ENCODE measurements around the gene ZNF536.
"Not testable (repeated sequence)": the region's sequence is repeated elsewhere in the genome, so short reads cannot be mapped to it uniquely, and the experiment has no call there.

The ZNF536 gene

DNA sequence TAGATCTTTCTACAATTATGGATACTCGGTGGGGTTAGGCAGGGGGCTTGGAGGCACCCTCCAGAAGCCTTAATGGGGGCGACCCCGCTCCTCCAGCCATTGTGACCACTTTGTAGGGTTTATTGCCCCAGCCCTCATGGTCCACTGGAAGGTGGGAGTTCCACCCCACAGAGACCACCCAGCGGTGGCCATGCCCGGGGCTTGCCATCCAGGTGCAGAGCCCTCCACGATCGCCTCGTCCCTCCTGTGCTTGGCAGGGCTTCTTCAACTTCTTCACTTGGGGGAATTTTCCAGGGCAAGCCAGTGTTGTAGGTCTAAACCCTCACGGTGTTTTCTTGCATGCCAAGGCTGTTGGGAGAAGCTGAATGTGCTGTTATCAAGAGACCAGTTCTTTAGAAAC, 16.1 kb downstream of the ZNF536 start:
- no peak for DNase-seq (ENCODE audit: low read depth in 2 of 2)

- DNase-seq (ENCODE audit: low read depth in 2 of 2): no peak
Observed at GRCh38 chr19:30388819-30389218, 16.6 kb downstream of the ZNF536 start.

GRCh38 chr19:30390356-30390988, 18.3 kb downstream of the ZNF536 start:
- no peak for DNase-seq (ENCODE audit: low read depth in 2 of 2)

GRCh38 chr19:30391052-30391451, 18.9 kb downstream of the ZNF536 start:
- no peak for DNase-seq (ENCODE audit: low read depth in 2 of 2)

GRCh38 chr19:30391554-30392551, 19.7 kb downstream of the ZNF536 start:
- no peak for DNase-seq (ENCODE audit: low read depth in 2 of 2)

- DNase-seq (ENCODE audit: low read depth in 2 of 2): no peak
Observed at GRCh38 chr19:30393046-30393445, 20.9 kb downstream of the ZNF536 start.

DNA sequence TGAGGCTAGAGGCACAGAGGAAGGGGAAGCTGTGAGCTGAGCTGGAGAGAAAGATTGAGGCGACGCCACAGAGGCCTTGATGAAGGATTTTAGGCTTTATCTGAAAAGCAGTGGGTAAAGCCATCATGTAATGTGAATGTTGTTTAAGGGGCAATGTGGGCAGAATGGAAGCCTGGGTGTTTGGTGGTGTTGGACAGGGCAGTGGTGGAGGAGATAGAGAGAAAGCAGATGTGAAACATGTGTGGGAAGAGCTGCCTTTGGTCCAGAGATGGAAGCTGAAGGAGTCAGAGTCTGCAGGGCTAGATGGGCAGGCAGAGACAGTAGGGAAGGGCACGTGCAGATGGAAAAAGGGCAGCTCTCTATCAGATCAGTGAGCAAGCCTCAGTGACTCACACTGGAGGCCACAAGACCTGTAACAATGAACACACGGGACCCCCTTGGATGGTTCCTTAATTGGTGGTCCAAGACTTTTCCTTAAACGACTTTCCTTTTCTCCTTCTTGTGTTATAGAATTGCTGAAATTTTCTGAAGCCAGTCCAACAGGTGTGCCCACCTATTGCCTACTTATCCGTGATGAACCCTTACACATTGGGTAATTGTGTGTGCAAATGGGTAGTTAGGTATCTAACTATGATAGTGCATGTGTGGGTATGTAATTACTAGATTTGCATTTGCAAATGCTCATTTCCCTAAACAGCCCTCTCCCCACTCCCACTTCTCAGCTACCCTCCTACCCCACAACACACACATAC, 21.7 kb downstream of the ZNF536 start:
- DNase-seq (ENCODE audit: low read depth in 2 of 2): no peak

DNA sequence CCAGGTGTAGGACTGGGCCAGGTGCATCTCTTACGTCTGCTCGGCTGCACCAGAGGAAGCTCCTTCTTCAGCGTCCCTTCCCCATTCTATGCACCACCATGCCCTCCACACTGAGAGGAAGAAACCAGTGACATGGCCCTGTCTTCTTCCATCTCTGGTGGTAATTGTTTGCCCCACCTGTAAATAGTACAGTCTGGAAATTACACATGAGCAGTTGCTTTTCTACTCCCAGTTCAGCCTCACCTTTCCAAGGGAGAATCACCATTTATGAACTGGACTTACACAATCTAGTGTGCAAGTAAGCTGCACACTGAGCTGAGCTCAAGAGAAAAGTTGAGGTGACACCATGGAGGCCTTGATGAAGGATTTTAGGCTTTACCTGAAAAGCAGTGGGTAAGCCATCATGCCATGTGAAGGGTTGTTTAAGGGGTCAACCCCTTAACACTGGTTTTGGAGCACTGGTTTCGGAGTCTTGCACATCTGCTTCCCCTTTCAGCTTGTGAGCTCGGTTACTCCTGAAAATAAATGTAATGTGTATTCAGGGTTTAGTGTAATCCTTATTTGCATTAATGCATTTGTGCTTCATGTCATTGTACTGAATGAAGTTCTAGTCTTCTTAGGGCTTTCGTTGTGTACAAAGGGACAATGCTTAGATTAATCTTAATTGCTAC, 22.4 kb downstream of the ZNF536 start:
- DNase-seq (ENCODE audit: low read depth in 2 of 2): no peak

- DNase-seq (ENCODE audit: low read depth in 2 of 2): no peak
Observed at GRCh38 chr19:30395283-30395682, 23.1 kb downstream of the ZNF536 start.

DNA sequence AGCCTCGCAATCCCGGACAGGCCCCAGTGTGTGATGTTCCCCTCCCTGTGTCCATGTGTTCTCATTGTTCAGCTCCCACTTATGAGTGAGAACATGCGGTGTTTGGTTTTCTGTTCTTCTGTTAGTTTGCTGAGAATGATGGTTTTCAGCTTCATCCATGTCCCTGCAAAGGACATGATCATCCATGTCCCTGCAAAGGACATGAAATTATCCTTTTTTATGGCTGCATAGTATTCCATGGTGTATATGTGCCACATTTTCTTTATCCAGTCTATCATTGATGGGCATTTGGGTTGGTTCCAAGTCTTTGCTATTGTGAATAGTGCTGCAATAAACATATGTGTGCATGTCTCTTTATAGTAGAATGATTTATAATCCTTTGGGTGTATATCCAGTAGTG, 26.4 kb downstream of the ZNF536 start:
- not testable (repeated sequence) for DNase-seq (ENCODE audit: low read depth in 2 of 2)

GRCh38 chr19:30401956-30402355, 29.8 kb downstream of the ZNF536 start:
- no peak for DNase-seq (ENCODE audit: low read depth in 2 of 2)

- no peak for DNase-seq (ENCODE audit: low read depth in 2 of 2)
Observed at GRCh38 chr19:30402436-30403202, 30.4 kb downstream of the ZNF536 start.

DNA sequence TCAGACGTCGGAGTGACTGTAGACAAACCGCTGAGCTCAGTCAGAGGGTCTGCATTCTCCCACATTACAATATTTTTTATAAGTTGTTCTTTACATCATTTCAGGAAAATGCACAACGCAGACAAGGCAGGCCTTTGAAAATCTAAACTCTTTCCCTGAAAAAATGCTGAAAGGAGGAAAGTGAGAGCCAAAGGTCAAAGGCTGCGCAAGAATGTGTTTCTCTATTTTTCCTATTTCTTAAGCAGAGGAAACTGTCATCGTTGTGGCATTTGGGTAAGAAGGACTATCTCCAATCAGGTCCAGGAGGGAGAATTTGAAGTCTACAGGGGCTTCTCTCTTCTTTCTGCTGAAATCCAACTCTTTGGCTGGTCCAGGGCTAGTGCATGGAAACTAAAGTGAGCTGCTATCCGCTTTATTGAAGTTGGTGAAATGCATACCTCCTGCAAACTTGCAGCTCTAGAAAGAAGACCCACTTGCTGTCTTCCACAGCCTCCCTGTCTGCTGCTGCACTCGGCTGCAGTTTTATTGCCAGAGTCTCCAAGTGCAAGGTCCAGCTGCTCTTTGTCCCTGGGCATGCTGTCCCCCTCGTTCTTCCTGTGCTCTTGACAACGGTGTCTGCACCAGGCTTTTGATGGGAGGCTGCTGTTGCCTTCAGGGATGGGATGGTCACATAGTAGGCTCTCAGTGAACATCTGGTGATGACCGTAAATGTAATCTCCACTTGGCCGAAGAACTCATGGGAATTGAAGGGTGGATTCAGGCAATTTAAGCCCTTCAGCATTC, 31.2 kb downstream of the ZNF536 start:
- DNase-seq (ENCODE audit: low read depth in 2 of 2): no peak

- DNase-seq (ENCODE audit: low read depth in 2 of 2): no peak
Observed at GRCh38 chr19:30406220-30407067, 34.3 kb downstream of the ZNF536 start.

- no peak for DNase-seq (ENCODE audit: low read depth in 2 of 2)
Observed at GRCh38 chr19:30407068-30407709, 35.0 kb downstream of the ZNF536 start.

- no peak for DNase-seq (ENCODE audit: low read depth in 2 of 2)
Observed at GRCh38 chr19:30408734-30409301, 36.6 kb downstream of the ZNF536 start.

- no peak for DNase-seq (ENCODE audit: low read depth in 2 of 2)
Observed at GRCh38 chr19:30411714-30412113, 39.5 kb downstream of the ZNF536 start.

DNA sequence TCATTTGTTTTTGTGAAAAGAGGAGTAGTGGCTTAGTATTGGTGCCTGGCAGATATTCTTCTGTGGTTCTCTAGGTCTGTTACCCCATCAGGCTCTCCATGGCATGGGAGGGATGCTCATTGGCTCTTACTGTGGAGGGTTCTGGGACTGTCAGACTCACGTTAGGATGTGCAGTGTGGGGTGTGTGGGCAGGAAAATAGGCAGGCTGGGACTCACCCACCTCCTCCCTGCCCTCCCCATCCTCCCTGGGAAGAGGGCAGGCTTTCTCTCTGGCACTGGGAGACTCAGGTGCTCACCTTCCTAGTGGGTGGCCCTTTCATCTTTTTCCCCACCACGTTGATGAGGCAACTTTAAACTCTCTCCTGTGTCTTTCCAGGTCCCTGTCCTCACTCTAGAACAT, 44.2 kb downstream of the ZNF536 start:
- no peak for DNase-seq (ENCODE audit: low read depth in 2 of 2)

Data from stimulated activated CD4-positive, alpha-beta T cell treated with anti-CD3 and anti-CD28 coated beads, Interleukin-15, amount 100 ng/mL, for 48 hours (primary cell).